Trophoblast cell (in vitro differentiated cells and primary cell): ENCODE measurements around the gene TRUB2.

Experiments used
- DNase-seq, 2 donors: peaks; one replicate each; pipeline ENCODE4 v3.0.0-alpha.2; 2016
- H2AFZ ChIP-seq: 2 replicates; pipeline ENCODE4 v1.6.1; 2013; ENCODE audit warnings: low read length, moderate library complexity, mild to moderate bottlenecking; ENCODE audit not compliant: insufficient read depth, poor library complexity
- H2AK5ac ChIP-seq: 2 replicates; pipeline ENCODE4 v1.6.1; 2013; ENCODE audit warnings: mild to moderate bottlenecking, low read length
- H2BK120ac ChIP-seq: 2 replicates; pipeline ENCODE4 v1.6.1; 2013; ENCODE audit warnings: low read length, mild to moderate bottlenecking, moderate library complexity; ENCODE audit not compliant: insufficient read depth, poor library complexity
- H2BK12ac ChIP-seq: 2 replicates; pipeline ENCODE4 v1.6.1; 2013; ENCODE audit warnings: mild to moderate bottlenecking, low read length, moderate library complexity
- H2BK5ac ChIP-seq: 2 replicates; pipeline ENCODE4 v1.6.1; 2013; ENCODE audit warnings: low read length, low read depth, moderate library complexity, mild to moderate bottlenecking; ENCODE audit not compliant: poor library complexity
- H3K14ac ChIP-seq: 2 replicates; pipeline ENCODE4 v1.6.1; 2013; ENCODE audit warnings: mild to moderate bottlenecking, low read length
- H3K18ac ChIP-seq: 2 replicates; pipeline ENCODE4 v1.6.1; 2013; ENCODE audit warnings: mild to moderate bottlenecking, low read length
- H3K23ac ChIP-seq: 2 replicates; pipeline ENCODE4 v1.6.1; 2013; ENCODE audit warnings: low read length
- H3K27ac ChIP-seq: 2 replicates; pipeline ENCODE4 v1.5.1; 2013; ENCODE audit warnings: low read depth, mild to moderate bottlenecking, inconsistent platforms, low read length, moderate library complexity
- H3K27me3 ChIP-seq: 2 replicates; pipeline ENCODE4 v1.6.1; 2013; ENCODE audit warnings: inconsistent platforms, mild to moderate bottlenecking, low read length, moderate library complexity; ENCODE audit not compliant: insufficient read depth
- H3K36me3 ChIP-seq, 2 experiments: 1 replicate in 1 of 2; 2 replicates in 1 of 2; pipeline ENCODE4 v1.6.1; 2013; ENCODE audit warnings: low read length in 2 of 2, mild to moderate bottlenecking in 2 of 2, moderate library complexity in 1 of 2; ENCODE audit not compliant: insufficient read depth in 2 of 2, control insufficient read depth in 1 of 2
- H3K4ac ChIP-seq: 2 replicates; pipeline ENCODE4 v1.6.1; 2013; ENCODE audit warnings: low read depth, mild to moderate bottlenecking, low read length, moderate library complexity
- H3K4me1 ChIP-seq, 2 experiments: 1 replicate in 1 of 2; 2 replicates in 1 of 2; pipeline ENCODE4 v1.6.1; 2013; ENCODE audit warnings: low read length in 2 of 2, mild to moderate bottlenecking in 2 of 2, moderate library complexity in 1 of 2; ENCODE audit not compliant: insufficient read depth in 2 of 2, control insufficient read depth in 1 of 2
- H3K4me2 ChIP-seq: 2 replicates; pipeline ENCODE4 v1.6.1; 2013; ENCODE audit warnings: inconsistent platforms, mild to moderate bottlenecking, low read length, moderate library complexity
- H3K4me3 ChIP-seq: 2 replicates; pipeline ENCODE4 v1.5.1; 2013; ENCODE audit warnings: mild to moderate bottlenecking, low read depth, low read length, inconsistent platforms
- H3K79me1 ChIP-seq: one replicate; pipeline ENCODE4 v1.6.1; 2013; ENCODE audit warnings: low read length
- H3K79me2 ChIP-seq: 2 replicates; pipeline ENCODE4 v1.6.1; 2013; ENCODE audit warnings: low read length, mild to moderate bottlenecking; ENCODE audit not compliant: control insufficient read depth, insufficient read depth, poor library complexity
- H3K9ac ChIP-seq: 2 replicates; pipeline ENCODE4 v1.6.1; 2013; ENCODE audit warnings: mild to moderate bottlenecking, low read length
- H3K9me3 ChIP-seq: 2 replicates; pipeline ENCODE4 v1.6.1; 2013; ENCODE audit warnings: low read depth, mild to moderate bottlenecking, control low read depth, inconsistent platforms, low read length; ENCODE audit not compliant: insufficient read depth
- H4K12ac ChIP-seq: 2 replicates; pipeline ENCODE4 v1.6.1; 2013; ENCODE audit warnings: low read depth, mild to moderate bottlenecking, low read length, moderate library complexity
- H4K8ac ChIP-seq: 2 replicates; pipeline ENCODE4 v1.6.1; 2013; ENCODE audit warnings: low read depth, mild to moderate bottlenecking, low read length, moderate library complexity
- H4K91ac ChIP-seq: one replicate; pipeline ENCODE4 v1.6.1; 2013; ENCODE audit warnings: low read depth, mild to moderate bottlenecking, low read length, moderate library complexity
- WGBS: extraction: QIAGEN DNeasy Blood & Tissue Kit; methylation state at CpG from one replicate; pipeline ENCODE4 v1.1.7; 2013; ENCODE audit warnings: missing lambda C conversion rate; ENCODE audit not compliant: insufficient read length, insufficient coverage; ENCODE audit errors: extremely low coverage; 5-methylcytosine and 5-hydroxymethylcytosine counted together

The TRUB2 gene

GRCh38 chr9:128257086-128257825, 65.0 kb downstream of the TRUB2 start:
- Histone ChIP-seq H4K91ac (no peak overlapping the region), H3K4me2 (no peak overlapping the region), H3K4me1 (peaks cover 2 to 4% of the 10 kb centered on the region in 2 experiments), H2AFZ (no peak overlapping the region), H4K12ac (no peak overlapping the region), H3K27ac (no peak overlapping the region), H3K4ac (no peak overlapping the region), H2BK5ac (no peak overlapping the region), H3K79me2 (no peaks in the 10 kb centered on the region), H3K27me3 (no peaks in the 10 kb centered on the region), H2BK12ac (no peak overlapping the region), H3K36me3 (peaks cover 58 to 62% of the 10 kb centered on the region in 2 experiments), H3K23ac (no peak overlapping the region), H3K9ac (no peak overlapping the region), H3K9me3 (no peaks in the 10 kb centered on the region), H4K8ac (no peak overlapping the region), H3K14ac (no peak overlapping the region), H3K18ac (no peak overlapping the region), H2AK5ac (no peak overlapping the region), H3K79me1 (no peaks in the 10 kb centered on the region), H3K4me3 (no peak overlapping the region), H2BK120ac (no peak overlapping the region)
- DNase-seq, result no peak
- WGBS, result no CpG with 5 or more reads among the region's 23 CpGs
